OCI-LY3 (cell line): ENCODE measurements around the gene COPA.

Experiments
- CTCF ChIP-seq: fragments of 200-600, 300-600 bp; sonication (generic); IDR thresholded peaks from 2 replicates; pipeline ENCODE4 v1.5.1; 2014; ENCODE audit warnings: antibody characterized with exemption, low read length, low read depth
- EZH2phosphoT487 ChIP-seq: fragments of 200-600 bp; shearing (Covaris generic); IDR thresholded peaks from 2 replicates; pipeline ENCODE4 v1.6.1; 2018; ENCODE audit warnings: antibody characterized with exemption, mixed run types, low read depth

- no peak for TF ChIP-seq CTCF
- TF ChIP-seq EZH2phosphoT487 = no peak
Observed at GRCh38 chr1:160308451-160309184, 34.4 kb downstream of the COPA start.
